AG04449 (cell line): ENCODE results near the gene ENOX1.

Experiments used
- CTCF ChIA-PET: fragments of 350-600 bp; formaldehyde crosslinking; extraction: SDS; loops from one replicate; lab custom pipeline; 2021; ENCODE audit warnings: antibody characterized with exemption; lab: Yijun Ruan, JAX
- POLR2A ChIA-PET: fragments of 400-600, 350-600 bp; formaldehyde crosslinking; extraction: SDS; loops from one replicate; lab custom pipeline; 2020; ENCODE audit warnings: antibody characterized with exemption, inconsistent platforms; lab: Yijun Ruan, JAX
- DNase-seq: peaks from one replicate; pipeline ENCODE4 v3.0.0-alpha.2; 2010; ENCODE audit warnings: low read depth, low spot score
- H3K4me3 ChIP-seq: 2 replicates; pipeline ENCODE4 v1.5.1; 2011; ENCODE audit warnings: low read depth, mild to moderate bottlenecking, control low read depth, low read length
- CTCF ChIP-seq: IDR thresholded peaks from one replicate; pipeline ENCODE4 v1.5.1; 2011; ENCODE audit warnings: mild to moderate bottlenecking, moderate library complexity, low read length, control low read depth, inconsistent platforms; ENCODE audit not compliant: insufficient read depth; ENCODE audit errors: missing control alignments

ENOX1 gene

GRCh38 chr13:43510956-43511901 lies 275.5 kb downstream of the ENOX1 start:
- TF ChIP-seq CTCF = no peak
- ChIA-PET POLR2A (no interaction called here), CTCF (no interaction called here)
- no peak overlapping the region for H3K4me3 ChIP-seq
- no peak for DNase-seq

GRCh38 chr13:43495732-43496131 lies 291.0 kb downstream of the ENOX1 start:
- ChIA-PET CTCF (no interaction called here), POLR2A (no interaction called here)
- no peak for TF ChIP-seq CTCF
- no peak overlapping the region for H3K4me3 ChIP-seq
- DNase-seq = no peak

GRCh38 chr13:43494206-43494605 lies 292.6 kb downstream of the ENOX1 start:
- ChIA-PET CTCF (no interaction called here), POLR2A (no interaction called here)
- no peak for DNase-seq
- H3K4me3 ChIP-seq = no peak overlapping the region
- TF ChIP-seq CTCF = no peak

- no peak for DNase-seq
- no peak for TF ChIP-seq CTCF
- POLR2A ChIA-PET = no interaction called here
- H3K4me3 ChIP-seq = no peak overlapping the region
- CTCF ChIA-PET = no interaction called here
Measured at GRCh38 chr13:43493496-43494000, 293.2 kb downstream of the ENOX1 start.

GRCh38 chr13:43492745-43493144 lies 294.0 kb downstream of the ENOX1 start:
- no peak overlapping the region for H3K4me3 ChIP-seq
- ChIA-PET POLR2A (no interaction called here), CTCF (no interaction called here)
- no peak for TF ChIP-seq CTCF
- DNase-seq = no peak

- no peak for TF ChIP-seq CTCF
- H3K4me3 ChIP-seq = no peak overlapping the region
- ChIA-PET CTCF (no interaction called here), POLR2A (no interaction called here)
- no peak for DNase-seq
Measured at GRCh38 chr13:43492311-43492710, 294.5 kb downstream of the ENOX1 start.
